WTC11 (cell line): ENCODE measurements around the gene PLCG1. TPM values are rescaled to one million over a fixed set of nuclear protein-coding genes. Genes with fewer than 3 reads are reported as not detected.

Experiments
- ATAC-seq: fragments of 200-7000 bp; cut with Tn5 transposase; 2 replicates; pipeline ENCODE4 v1.10.0; 2021; ENCODE audit warnings: mild to moderate bottlenecking, moderate library complexity
- CTCF ChIA-PET: fragments of 300-600 bp; sonication (Branson Sonifier 250); formaldehyde crosslinking; loops from one replicate; lab custom pipeline; 2021; ENCODE audit warnings: antibody characterized with exemption; lab: Charles Lee
- POLR2A ChIA-PET: fragments of 350-600 bp; sonication (Branson Sonifier 250); formaldehyde crosslinking; loops from one replicate; lab custom pipeline; 2021; ENCODE audit warnings: antibody characterized with exemption; lab: Charles Lee
- DNase-seq: peaks from one replicate; pipeline ENCODE4 v3.0.0; 2021; ENCODE audit warnings: low spot score
- H3K27ac Mint-ChIP-seq: 2 replicates; pipeline ENCODE4 v1.8.0; 2021; ENCODE audit warnings: mixed read lengths
- H3K27me3 Mint-ChIP-seq: 2 replicates; pipeline ENCODE4 v1.8.0; 2021; ENCODE audit warnings: low read depth, mild to moderate bottlenecking, moderate library complexity, mixed read lengths
- H3K36me3 Mint-ChIP-seq: 2 replicates; pipeline ENCODE4 v1.8.0; 2021; ENCODE audit warnings: mixed read lengths
- H3K4me1 Mint-ChIP-seq: 2 replicates; pipeline ENCODE4 v1.8.0; 2022; ENCODE audit warnings: mixed read lengths
- H3K4me3 Mint-ChIP-seq: 2 replicates; pipeline ENCODE4 v1.8.0; 2021; ENCODE audit warnings: mild to moderate bottlenecking, moderate library complexity, mixed read lengths
- H3K9me3 Mint-ChIP-seq: 2 replicates; pipeline ENCODE4 v1.8.0; 2021; ENCODE audit warnings: mixed read lengths
- FOXK1 ChIP-seq: sonication (generic); formaldehyde crosslinking; IDR thresholded peaks from 2 replicates; pipeline ENCODE4 v1.8.0; 2022; ENCODE audit warnings: mild to moderate bottlenecking, moderate library complexity, missing genetic modification reagents
- FOXP1 ChIP-seq: sonication (generic); formaldehyde crosslinking; IDR thresholded peaks from 2 replicates; pipeline ENCODE4 v1.8.0; 2022; ENCODE audit warnings: missing genetic modification reagents, mild to moderate bottlenecking, moderate library complexity, borderline replicate concordance
- MXD4 ChIP-seq: fragments of 250-450 bp; sonication (Bioruptor Pico); IDR thresholded peaks from 2 replicates; pipeline ENCODE4 v1.8.0; 2021; ENCODE audit warnings: mild to moderate bottlenecking, moderate library complexity, borderline replicate concordance
- MYBL2 ChIP-seq: sonication (generic); formaldehyde crosslinking; IDR thresholded peaks from 2 replicates; pipeline ENCODE4 v1.8.1; 2023; ENCODE audit warnings: mild to moderate bottlenecking, moderate library complexity, missing genetic modification reagents
- NFYB ChIP-seq: sonication (generic); formaldehyde crosslinking; conservative IDR thresholded peaks from 2 replicates; pipeline ENCODE4 v1.8.0; 2022; ENCODE audit warnings: low read depth, missing genetic modification reagents
- NR2C2 ChIP-seq: sonication (generic); formaldehyde crosslinking; IDR thresholded peaks from 2 replicates; pipeline ENCODE4 v1.8.0; 2022; ENCODE audit warnings: mild to moderate bottlenecking, missing genetic modification reagents
- NR3C1 ChIP-seq: sonication (generic); formaldehyde crosslinking; conservative IDR thresholded peaks from 2 replicates; pipeline ENCODE4 v1.8.1; 2023; ENCODE audit warnings: low read depth, mild to moderate bottlenecking, missing genetic modification reagents
- ZNF263 ChIP-seq: sonication (generic); formaldehyde crosslinking; IDR thresholded peaks from 2 replicates; pipeline ENCODE4 v1.8.1; 2022; ENCODE audit warnings: low read depth, mild to moderate bottlenecking, moderate library complexity, missing genetic modification reagents
- ZNF425 ChIP-seq: fragments of 250-450 bp; sonication (Bioruptor Pico); conservative IDR thresholded peaks from 2 replicates; pipeline ENCODE4 v1.9.0; 2021; ENCODE audit warnings: mild to moderate bottlenecking
- total RNA-seq: library from RNA; stranded (reverse); gene quantifications from 3 replicates; pipeline ENCODE4 v1.2.3, GENCODE V29; 2021
- TF ChIP-seq, protein P1 (sequence below): sonication (generic); formaldehyde crosslinking; IDR thresholded peaks from 2 replicates; pipeline ENCODE4 v1.8.0; 2023; ENCODE audit warnings: missing genetic modification reagents, mild to moderate bottlenecking, borderline replicate concordance
- TF ChIP-seq, protein P2 (sequence below): sonication (generic); formaldehyde crosslinking; IDR thresholded peaks from 2 replicates; pipeline ENCODE4 v1.8.1; 2022; ENCODE audit warnings: mild to moderate bottlenecking, missing genetic modification reagents, moderate library complexity, borderline replicate concordance
- TF ChIP-seq, protein P3 (sequence below): fragments of 250-450 bp; sonication (Bioruptor Pico); IDR thresholded peaks from 2 replicates; pipeline ENCODE4 v1.9.0; 2021; ENCODE audit warnings: mild to moderate bottlenecking, borderline replicate concordance
- TF ChIP-seq, protein P4 (sequence below): fragments of 200-600 bp; IDR thresholded peaks from 2 replicates; pipeline ENCODE4 v1.8.0; 2022; ENCODE audit warnings: antibody characterized with exemption

Gene PLCG1
- total RNA-seq, 1 experiment from 2014 or later: 201 TPM

DNA sequence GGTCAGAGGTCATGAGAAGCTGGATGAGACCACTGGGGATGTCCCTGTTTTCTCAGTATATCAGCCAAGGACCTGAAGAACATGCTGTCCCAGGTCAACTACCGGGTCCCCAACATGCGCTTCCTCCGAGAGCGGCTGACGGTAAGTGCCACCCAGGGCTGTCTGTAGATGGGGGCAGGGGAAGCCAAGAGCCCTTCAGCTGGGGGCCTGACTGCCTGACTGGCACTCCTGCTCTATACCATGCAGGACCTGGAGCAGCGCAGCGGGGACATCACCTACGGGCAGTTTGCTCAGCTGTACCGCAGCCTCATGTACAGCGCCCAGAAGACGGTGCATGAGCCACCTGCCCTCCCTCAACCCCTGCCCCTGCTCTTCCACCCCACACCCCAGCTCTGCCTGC is 25.1 kb downstream of the PLCG1 start:
- Mint-ChIP-seq H3K27ac (no peak overlapping the region), H3K27me3 (no peaks in the 10 kb centered on the region), H3K9me3 (no peaks in the 10 kb centered on the region), H3K4me1 (peaks cover 12% of the 10 kb centered on the region), H3K36me3 (peaks cover 70% of the 10 kb centered on the region), H3K4me3 (no peak overlapping the region)
- DNase-seq (no peak), ATAC-seq (no peak)
- ChIA-PET POLR2A (no interaction called here), CTCF (interaction anchor here (1.2 to 1.5 kb wide), 2 partner anchors 11 to 27 kb away, joined by 3 to 4 read pairs; no protein-coding TSS in a partner anchor)
- TF ChIP-seq NR2C2 (CRISPR knock-in tag) (no peak), ZNF425 (CRISPR knock-in tag) (no peak), MYBL2 (CRISPR knock-in tag) (no peak), ZNF263 (no peak), FOXP1 (CRISPR knock-in tag) (no peak), FOXK1 (CRISPR knock-in tag) (no peak), NR3C1 (CRISPR knock-in tag) (no peak), MXD4 (no peak), NFYB (CRISPR knock-in tag) (no peak)
- TF ChIP-seq, protein P1, sequence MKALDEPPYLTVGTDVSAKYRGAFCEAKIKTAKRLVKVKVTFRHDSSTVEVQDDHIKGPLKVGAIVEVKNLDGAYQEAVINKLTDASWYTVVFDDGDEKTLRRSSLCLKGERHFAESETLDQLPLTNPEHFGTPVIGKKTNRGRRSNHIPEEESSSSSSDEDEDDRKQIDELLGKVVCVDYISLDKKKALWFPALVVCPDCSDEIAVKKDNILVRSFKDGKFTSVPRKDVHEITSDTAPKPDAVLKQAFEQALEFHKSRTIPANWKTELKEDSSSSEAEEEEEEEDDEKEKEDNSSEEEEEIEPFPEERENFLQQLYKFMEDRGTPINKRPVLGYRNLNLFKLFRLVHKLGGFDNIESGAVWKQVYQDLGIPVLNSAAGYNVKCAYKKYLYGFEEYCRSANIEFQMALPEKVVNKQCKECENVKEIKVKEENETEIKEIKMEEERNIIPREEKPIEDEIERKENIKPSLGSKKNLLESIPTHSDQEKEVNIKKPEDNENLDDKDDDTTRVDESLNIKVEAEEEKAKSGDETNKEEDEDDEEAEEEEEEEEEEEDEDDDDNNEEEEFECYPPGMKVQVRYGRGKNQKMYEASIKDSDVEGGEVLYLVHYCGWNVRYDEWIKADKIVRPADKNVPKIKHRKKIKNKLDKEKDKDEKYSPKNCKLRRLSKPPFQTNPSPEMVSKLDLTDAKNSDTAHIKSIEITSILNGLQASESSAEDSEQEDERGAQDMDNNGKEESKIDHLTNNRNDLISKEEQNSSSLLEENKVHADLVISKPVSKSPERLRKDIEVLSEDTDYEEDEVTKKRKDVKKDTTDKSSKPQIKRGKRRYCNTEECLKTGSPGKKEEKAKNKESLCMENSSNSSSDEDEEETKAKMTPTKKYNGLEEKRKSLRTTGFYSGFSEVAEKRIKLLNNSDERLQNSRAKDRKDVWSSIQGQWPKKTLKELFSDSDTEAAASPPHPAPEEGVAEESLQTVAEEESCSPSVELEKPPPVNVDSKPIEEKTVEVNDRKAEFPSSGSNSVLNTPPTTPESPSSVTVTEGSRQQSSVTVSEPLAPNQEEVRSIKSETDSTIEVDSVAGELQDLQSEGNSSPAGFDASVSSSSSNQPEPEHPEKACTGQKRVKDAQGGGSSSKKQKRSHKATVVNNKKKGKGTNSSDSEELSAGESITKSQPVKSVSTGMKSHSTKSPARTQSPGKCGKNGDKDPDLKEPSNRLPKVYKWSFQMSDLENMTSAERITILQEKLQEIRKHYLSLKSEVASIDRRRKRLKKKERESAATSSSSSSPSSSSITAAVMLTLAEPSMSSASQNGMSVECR (CRISPR knock-in tag): no peak
- TF ChIP-seq, protein P2, sequence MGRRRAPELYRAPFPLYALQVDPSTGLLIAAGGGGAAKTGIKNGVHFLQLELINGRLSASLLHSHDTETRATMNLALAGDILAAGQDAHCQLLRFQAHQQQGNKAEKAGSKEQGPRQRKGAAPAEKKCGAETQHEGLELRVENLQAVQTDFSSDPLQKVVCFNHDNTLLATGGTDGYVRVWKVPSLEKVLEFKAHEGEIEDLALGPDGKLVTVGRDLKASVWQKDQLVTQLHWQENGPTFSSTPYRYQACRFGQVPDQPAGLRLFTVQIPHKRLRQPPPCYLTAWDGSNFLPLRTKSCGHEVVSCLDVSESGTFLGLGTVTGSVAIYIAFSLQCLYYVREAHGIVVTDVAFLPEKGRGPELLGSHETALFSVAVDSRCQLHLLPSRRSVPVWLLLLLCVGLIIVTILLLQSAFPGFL (CRISPR knock-in tag): no peak
- TF ChIP-seq, protein P3, sequence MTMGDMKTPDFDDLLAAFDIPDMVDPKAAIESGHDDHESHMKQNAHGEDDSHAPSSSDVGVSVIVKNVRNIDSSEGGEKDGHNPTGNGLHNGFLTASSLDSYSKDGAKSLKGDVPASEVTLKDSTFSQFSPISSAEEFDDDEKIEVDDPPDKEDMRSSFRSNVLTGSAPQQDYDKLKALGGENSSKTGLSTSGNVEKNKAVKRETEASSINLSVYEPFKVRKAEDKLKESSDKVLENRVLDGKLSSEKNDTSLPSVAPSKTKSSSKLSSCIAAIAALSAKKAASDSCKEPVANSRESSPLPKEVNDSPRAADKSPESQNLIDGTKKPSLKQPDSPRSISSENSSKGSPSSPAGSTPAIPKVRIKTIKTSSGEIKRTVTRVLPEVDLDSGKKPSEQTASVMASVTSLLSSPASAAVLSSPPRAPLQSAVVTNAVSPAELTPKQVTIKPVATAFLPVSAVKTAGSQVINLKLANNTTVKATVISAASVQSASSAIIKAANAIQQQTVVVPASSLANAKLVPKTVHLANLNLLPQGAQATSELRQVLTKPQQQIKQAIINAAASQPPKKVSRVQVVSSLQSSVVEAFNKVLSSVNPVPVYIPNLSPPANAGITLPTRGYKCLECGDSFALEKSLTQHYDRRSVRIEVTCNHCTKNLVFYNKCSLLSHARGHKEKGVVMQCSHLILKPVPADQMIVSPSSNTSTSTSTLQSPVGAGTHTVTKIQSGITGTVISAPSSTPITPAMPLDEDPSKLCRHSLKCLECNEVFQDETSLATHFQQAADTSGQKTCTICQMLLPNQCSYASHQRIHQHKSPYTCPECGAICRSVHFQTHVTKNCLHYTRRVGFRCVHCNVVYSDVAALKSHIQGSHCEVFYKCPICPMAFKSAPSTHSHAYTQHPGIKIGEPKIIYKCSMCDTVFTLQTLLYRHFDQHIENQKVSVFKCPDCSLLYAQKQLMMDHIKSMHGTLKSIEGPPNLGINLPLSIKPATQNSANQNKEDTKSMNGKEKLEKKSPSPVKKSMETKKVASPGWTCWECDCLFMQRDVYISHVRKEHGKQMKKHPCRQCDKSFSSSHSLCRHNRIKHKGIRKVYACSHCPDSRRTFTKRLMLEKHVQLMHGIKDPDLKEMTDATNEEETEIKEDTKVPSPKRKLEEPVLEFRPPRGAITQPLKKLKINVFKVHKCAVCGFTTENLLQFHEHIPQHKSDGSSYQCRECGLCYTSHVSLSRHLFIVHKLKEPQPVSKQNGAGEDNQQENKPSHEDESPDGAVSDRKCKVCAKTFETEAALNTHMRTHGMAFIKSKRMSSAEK (CRISPR knock-in tag): no peak
- TF ChIP-seq, protein P4, sequence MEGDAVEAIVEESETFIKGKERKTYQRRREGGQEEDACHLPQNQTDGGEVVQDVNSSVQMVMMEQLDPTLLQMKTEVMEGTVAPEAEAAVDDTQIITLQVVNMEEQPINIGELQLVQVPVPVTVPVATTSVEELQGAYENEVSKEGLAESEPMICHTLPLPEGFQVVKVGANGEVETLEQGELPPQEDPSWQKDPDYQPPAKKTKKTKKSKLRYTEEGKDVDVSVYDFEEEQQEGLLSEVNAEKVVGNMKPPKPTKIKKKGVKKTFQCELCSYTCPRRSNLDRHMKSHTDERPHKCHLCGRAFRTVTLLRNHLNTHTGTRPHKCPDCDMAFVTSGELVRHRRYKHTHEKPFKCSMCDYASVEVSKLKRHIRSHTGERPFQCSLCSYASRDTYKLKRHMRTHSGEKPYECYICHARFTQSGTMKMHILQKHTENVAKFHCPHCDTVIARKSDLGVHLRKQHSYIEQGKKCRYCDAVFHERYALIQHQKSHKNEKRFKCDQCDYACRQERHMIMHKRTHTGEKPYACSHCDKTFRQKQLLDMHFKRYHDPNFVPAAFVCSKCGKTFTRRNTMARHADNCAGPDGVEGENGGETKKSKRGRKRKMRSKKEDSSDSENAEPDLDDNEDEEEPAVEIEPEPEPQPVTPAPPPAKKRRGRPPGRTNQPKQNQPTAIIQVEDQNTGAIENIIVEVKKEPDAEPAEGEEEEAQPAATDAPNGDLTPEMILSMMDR: no peak
